ENCODE data around the gene ABTB1.

Gene ABTB1

GRCh38 chr3:127719369-127719768, 46.6 kb downstream of the ABTB1 start:
- no peak for DNase-seq (ENCODE audit: low read depth in 2 of 2)

DNA sequence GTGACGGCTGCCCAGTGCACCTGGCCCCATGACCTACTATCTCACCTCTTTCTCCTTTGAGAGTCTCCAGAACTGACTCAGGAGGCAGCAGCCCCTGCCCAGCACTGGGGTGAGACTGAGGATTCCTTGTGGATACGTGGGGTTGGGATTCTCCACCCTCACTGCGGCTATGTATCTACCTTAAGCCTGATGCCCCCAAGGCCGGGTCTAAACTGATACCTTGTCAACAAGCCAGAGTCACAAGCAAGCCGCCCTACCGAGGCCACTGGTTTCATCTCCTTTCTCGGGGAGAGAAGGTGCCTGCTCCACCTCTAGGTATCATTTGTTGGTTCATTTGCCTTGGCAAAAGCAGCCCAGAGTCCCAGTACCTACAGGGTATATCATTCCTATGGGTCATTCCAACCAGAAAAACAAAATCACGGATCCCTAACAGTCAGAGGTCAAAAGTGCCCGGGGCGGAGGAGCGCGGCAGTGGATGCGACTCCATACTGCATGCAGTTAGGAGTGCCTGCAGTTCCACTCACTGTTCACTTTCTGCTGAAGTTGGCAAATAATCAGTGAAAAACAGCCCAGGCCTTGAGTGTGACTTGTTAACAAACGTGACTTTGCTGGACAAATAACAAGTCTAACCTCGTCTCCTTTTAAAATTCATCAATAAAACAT, 47.5 kb downstream of the ABTB1 start:
- no peak for DNase-seq (ENCODE audit: low read depth in 2 of 2)

DNA sequence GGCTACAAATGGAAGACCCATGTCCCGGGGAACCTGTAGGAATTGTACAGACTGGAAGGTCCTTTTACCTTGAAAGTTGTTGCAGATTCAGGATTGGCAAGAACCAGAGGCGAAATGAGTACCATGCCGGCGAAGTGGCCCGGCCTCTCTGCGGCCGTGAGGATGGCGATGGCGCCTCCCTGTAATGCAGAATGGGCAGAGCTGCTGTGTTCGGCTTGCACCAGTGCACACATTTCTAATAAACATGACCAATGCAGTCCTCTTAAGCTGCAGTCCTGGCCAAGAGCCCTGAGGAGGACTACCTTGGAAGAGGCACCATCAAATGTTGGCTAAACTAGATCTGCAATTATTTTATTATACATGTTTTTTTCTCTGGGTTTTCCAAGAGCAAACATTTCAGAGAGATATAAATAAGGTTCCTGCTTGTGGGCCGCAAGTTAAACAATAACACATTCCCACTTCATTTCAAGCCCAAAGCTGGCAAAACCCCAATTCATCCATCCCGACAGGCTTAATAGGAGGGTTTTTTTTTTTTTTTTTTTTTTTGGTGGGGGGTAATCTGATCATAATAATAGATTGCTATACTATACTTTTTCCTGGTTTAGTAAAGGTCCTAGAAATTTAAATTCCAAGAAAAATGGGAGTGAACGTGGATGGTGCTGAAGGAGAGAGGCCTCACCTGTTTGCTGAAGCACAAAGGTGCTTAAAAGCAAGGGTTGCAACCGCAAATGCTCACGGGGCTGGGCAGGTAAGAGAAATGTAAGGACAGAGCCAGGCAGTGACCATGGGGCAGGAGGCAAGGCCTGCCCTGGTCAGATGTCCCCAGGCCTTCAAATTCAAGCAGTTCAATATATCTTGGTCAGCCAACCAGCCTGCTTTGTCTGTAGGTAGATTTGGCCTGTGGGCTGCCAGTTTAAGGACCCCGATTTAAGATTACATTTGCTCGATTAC, 48.5 kb downstream of the ABTB1 start:
- DNase-seq (ENCODE audit: low read depth in 2 of 2): no peak

DNA sequence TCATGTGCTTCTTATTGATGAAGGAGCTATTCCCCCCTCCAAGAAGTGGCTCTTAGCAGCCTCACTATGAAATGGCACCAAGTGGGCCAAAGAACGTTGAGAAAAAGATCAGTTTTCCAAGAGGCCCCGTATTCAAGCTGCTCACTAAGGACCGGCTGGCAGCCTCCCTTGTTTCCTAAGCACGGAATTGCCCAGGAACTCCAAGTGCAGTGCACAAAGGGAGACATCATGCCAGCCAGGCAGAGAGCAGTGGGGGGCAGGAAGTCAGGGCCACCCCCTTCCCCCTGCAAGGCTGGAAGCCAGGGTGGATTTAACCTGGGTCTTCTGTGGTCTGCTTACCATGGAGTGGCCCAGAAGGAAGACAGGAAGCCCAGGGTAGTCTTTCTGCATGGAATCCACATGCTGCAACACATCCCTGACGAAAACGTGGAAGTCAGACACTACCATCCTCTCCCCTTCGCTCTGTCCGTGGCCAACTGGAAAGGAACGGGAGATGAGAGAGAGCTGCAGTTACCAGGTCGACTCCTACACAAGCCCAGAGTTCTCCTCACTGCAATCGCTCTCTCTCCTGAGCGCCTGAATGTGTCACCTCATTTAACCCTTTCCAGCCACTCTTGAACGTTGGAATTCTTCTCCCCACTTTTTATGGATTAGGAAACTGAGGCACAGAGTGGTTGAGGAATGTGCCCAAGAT, 49.5 kb downstream of the ABTB1 start:
- DNase-seq (ENCODE audit: low read depth in 2 of 2): no peak

- DNase-seq (ENCODE audit: low read depth in 2 of 2): no peak
Measured at GRCh38 chr3:127723011-127723567, 50.3 kb downstream of the ABTB1 start.

DNA sequence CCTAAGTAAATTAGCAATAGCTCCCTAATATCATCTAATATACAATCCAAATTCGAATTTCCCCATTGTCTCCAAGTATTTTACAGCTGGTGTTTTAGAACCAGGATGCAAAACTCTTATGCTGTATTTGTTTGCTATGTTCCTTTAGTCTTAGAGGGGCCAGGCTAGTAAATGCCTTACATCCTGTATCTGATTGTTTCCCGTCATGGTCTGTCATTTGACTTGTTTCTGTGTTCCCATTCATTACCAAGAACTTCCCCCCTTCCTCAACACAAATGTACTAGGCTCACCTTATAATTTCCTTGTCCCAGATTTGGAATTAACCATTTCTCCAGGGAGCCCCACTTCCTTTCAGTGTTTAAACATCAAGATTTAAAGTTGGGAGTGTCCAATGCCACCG, 54.1 kb downstream of the ABTB1 start:
- no peak for DNase-seq (ENCODE audit: low read depth in 2 of 2)

GRCh38 chr3:127728417-127729015, 55.8 kb downstream of the ABTB1 start:
- DNase-seq (ENCODE audit: low read depth in 2 of 2): no peak

DNA sequence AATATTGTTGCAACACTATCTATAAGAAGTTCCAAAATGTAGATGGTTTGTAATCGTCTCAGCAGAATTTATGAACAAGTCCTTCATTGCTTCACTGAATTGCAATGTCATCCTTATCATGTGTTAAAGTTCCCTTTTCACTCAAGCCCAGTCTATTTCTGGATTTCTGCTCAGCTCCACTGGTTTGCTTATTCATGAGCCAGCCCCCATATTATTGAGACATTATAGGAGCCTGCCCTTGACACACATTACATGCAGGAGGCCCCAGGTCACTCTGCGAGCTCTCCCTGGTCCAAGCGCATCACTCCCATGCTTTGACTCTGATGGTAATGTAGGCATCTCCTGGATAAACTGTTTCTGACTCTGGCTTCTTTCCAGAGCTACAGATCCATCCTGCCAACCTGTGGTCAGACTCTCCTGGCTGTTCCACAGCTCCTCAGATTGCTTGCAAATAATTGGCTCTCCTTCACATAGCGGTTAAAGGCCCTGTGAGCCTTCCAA, 56.9 kb downstream of the ABTB1 start:
- no peak for DNase-seq (ENCODE audit: low read depth in 2 of 2)

DNA sequence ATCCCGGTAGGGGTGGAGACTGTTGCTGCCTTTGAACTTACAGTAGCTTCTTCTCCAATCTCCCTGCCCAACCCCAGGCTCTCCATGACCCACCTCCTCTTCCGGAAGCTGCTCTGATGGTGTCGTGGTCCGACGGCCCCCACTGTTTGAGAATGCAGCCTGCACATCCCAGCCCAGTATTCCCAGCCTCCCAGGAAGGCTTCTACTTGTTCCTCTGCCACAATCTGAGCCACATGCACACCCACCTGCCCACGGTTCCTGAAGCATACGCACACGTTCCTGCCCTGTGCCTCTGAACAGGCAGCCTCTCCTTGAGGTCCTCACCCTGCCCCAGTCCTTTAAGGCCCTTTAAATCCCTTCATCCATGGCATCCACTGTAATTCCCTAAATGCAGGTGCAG, 57.4 kb downstream of the ABTB1 start:
- no peak for DNase-seq (ENCODE audit: low read depth in 2 of 2)

Measured in stimulated activated CD4-positive, alpha-beta T cell treated with anti-CD3 and anti-CD28 coated beads, Interleukin-1b, Interleukin-23, amount 100 ng/mL, for 4 hours (primary cell).